Activated T-helper 1 cell treated with anti-CD3 and anti-CD28 coated beads, Interleukin-12 subunit alpha, Interleukin-12 subunit beta, Interleukin-2, Interleukin-4 antibody, amounts not matched to agents 30 ng/mL and 10 ng/mL and 1 ng/mL, durations not matched to agents 14 hours and 24 hours and 36 hours (primary cell): ENCODE measurements around the gene NEU2. TPM values are rescaled to one million over a fixed set of nuclear protein-coding genes. Genes with fewer than 3 reads are reported as not detected.

Source experiments
- DNase-seq: peaks from one replicate; pipeline ENCODE4 v3.0.0; 2021; ENCODE audit warnings: low spot score
- H3K27ac Mint-ChIP-seq: one replicate; pipeline ENCODE4 v1.8.0; 2021; ENCODE audit warnings: mild to moderate bottlenecking, mixed read lengths
- H3K27me3 Mint-ChIP-seq: one replicate; pipeline ENCODE4 v1.8.0; 2022; ENCODE audit warnings: mild to moderate bottlenecking, moderate library complexity, mixed read lengths; ENCODE audit not compliant: insufficient read depth
- H3K36me3 Mint-ChIP-seq: one replicate; pipeline ENCODE4 v1.8.0; 2021; ENCODE audit warnings: low read depth, mixed read lengths
- H3K4me1 Mint-ChIP-seq: one replicate; pipeline ENCODE4 v1.8.0; 2021; ENCODE audit warnings: low read depth, mixed read lengths
- H3K4me3 Mint-ChIP-seq: one replicate; pipeline ENCODE4 v1.8.0; 2021; ENCODE audit warnings: mild to moderate bottlenecking, moderate library complexity, mixed read lengths
- H3K9me3 Mint-ChIP-seq: one replicate; pipeline ENCODE4 v1.8.0; 2021; ENCODE audit warnings: mixed read lengths
- intact Hi-C: fragments of 100-400 bp; cut with micrococcal nuclease; formaldehyde crosslinking; loops from one replicate; pipeline ENCODE4 v1.15.1; 2024
- total RNA-seq: library from RNA; stranded (reverse); gene quantifications from 2 replicates; pipeline ENCODE4 v1.2.3, GENCODE V29; 2022

Gene NEU2
- total RNA-seq, 1 donor from 2014 or later, result not detected

- intact Hi-C loops, result loop anchor here (1.0 to 5.0 kb wide), 6 partner anchors 18 to 385 kb away; partner anchors contain the start of gene GIGYF2
- Mint-ChIP-seq H3K27ac (peak overlapping the region; percentile 91), H3K4me3 (peak overlapping the region; percentile 73), H3K36me3 (peaks cover 41% of the 10 kb centered on the region), H3K27me3 (no peaks in the 10 kb centered on the region), H3K9me3 (no peaks in the 10 kb centered on the region), H3K4me1 (peaks cover 85% of the 10 kb centered on the region)
- DNase-seq, result no peak
Observed at GRCh38 chr2:233082222-233082930, 49.9 kb downstream of the NEU2 start.

DNA sequence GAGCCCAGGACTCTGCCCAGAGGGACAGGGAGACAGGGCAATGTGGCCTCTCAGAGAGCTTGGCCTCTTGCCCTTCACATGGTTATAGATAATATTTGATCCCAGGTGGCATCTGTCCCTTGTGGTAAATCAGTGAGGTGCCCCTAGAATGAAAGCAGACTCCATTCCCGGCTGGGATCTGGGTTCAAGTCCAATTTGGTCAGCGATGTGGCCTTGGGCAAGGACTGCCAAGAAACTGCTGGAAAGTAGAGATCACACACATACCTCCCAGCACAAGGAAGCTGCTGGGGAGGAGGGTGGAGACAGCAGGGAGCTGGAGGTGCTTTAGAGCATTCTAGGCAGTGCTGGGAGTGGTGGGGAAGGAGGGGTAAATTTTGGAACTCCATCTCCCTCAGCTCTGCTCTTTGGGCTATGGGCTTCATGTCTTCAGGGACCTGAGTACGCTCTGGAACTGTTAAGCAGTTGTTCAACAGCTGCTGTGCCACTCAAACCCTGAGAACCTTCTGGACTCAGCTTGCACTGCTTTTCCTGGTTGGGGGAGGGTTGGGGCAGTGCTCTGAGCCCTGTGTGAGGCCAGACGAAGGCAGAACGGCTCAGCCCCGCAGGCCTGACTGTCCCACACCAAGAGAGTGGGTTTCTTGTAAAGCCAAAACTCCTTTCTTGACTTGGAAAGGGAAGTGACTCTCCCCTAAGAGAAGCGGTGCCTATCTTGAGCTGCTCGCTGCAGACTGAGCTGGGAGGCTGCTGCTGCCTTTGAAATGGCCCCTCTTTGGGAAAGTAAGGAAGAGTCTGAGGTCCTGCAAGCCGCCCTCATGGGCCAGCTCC is 50.7 kb downstream of the NEU2 start:
- Mint-ChIP-seq H3K4me1 (peaks cover 81% of the 10 kb centered on the region), H3K9me3 (no peaks in the 10 kb centered on the region), H3K27ac (peak overlapping the region; percentile 91), H3K27me3 (no peaks in the 10 kb centered on the region), H3K36me3 (peaks cover 40% of the 10 kb centered on the region), H3K4me3 (peak overlapping the region; percentile 82)
- intact Hi-C loops, result loop anchor here (1.0 to 5.0 kb wide), 6 partner anchors 17 to 386 kb away; partner anchors contain the start of gene GIGYF2
- DNase-seq, result no peak

DNA sequence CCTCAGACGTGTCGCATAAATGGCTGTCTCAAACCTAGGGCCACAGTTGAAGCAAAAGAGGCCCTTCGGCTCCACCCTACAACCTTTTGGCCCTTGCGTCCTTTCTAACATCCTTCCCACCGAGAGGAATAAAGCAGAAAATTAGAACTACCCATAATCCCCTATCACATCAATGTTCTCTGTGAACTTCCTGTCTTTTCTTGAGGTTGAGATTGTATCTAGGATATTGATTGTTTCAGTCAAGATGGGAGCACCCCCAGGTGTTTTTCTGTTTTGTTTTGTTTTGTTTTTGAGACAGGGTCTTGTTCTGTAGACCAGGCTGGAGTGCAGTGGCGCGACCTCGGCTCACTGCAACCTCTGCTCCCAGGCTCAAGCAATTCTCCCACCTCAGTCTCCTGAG is 51.3 kb downstream of the NEU2 start:
- intact Hi-C loops, result loop anchor here (1.0 to 5.0 kb wide), 6 partner anchors 7 to 386 kb away; partner anchors contain the start of gene GIGYF2
- no peaks in the 10 kb centered on the region for H3K9me3 Mint-ChIP-seq
- DNase-seq, result no peak

GRCh38 chr2:233084488-233084887 is 52.0 kb downstream of the NEU2 start:
- DNase-seq, result no peak
- Mint-ChIP-seq H3K27me3 (no peaks in the 10 kb centered on the region), H3K9me3 (no peaks in the 10 kb centered on the region), H3K4me3 (peak overlapping the region; percentile 82), H3K27ac (peak overlapping the region; percentile 91), H3K4me1 (peaks cover 83% of the 10 kb centered on the region), H3K36me3 (peaks cover 38% of the 10 kb centered on the region)
- intact Hi-C loops, result loop anchor here (1.0 to 5.0 kb wide), 4 partner anchors 8 to 387 kb away; partner anchors contain the start of gene GIGYF2

More for the DNA sequence above, 51.3 kb downstream of the NEU2 start:
- H3K36me3 Mint-ChIP-seq, result peaks cover 45% of the 10 kb centered on the region
- peaks cover 88% of the 10 kb centered on the region for H3K4me1 Mint-ChIP-seq
- H3K27me3 Mint-ChIP-seq, result no peaks in the 10 kb centered on the region
- H3K27ac Mint-ChIP-seq, result peak overlapping the region; percentile 91
- peak overlapping the region; percentile 82 for H3K4me3 Mint-ChIP-seq

Other genes with a start within 250 kb of the NEU2 start
- gene SNORC, start 162.4 kb upstream of the NEU2 start, total RNA-seq, result 0.98 and 1.8 TPM in 2 replicates
- gene NGEF, start 19.4 kb upstream of the NEU2 start, total RNA-seq, result 0.21 TPM in 1 of 2 replicates, not detected in the other
- 60.9 and 61.2 TPM in 2 replicates for gene INPP5D, start 27.7 kb downstream of the NEU2 start, total RNA-seq
- 42.4 and 42.7 TPM in 2 replicates for gene ATG16L1, start 219.0 kb downstream of the NEU2 start, total RNA-seq